IMR-90 (cell line): ENCODE data around the gene ZNF385D.

Experiments used
- CTCF ChIP-seq: conservative IDR thresholded peaks from 2 replicates; pipeline ENCODE4 v1.5.1; 2012; ENCODE audit warnings: mild to moderate bottlenecking, low read depth, low read length, improper control_type of control experiment
- RAD21 ChIP-seq: IDR thresholded peaks from 2 replicates; pipeline ENCODE4 v1.6.1; 2012; ENCODE audit warnings: low read length, improper control_type of control experiment

DNA sequence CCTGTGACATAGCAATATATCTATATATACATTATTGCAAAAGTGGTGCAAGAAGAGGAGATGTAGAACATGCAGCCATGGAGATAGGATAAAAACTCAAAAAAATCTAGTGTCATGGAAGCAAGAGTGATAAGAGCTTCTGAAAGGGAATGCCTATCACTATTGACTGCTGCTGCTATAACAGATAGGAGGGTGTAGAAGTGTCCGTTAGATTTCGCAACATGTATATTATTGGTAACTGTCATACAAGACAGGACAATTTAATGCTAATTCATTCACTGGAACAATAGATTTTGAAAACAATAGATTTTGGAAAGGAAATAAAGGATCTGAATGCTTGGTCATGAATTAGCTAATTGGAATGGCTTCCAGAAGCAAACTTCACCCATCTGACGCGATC, 224.5 kb downstream of the ZNF385D start:
- TF ChIP-seq RAD21, result no peak
- TF ChIP-seq CTCF, result no peak
